GM19467 (cell line): ENCODE data around the gene PRRT1.
A peak's percentile ranks its signal among the peaks of the same experiment; 100 is the strongest.
"Not testable (repeated sequence)": the region's sequence is repeated elsewhere in the genome, so short reads cannot be mapped to it uniquely, and the experiment has no call there.

Experiments used
- ATAC-seq: cut with Tn5 transposase; IDR thresholded peaks from one replicate; pipeline ENCODE4 v1.9.1; 2021; ENCODE audit warnings: mild to moderate bottlenecking, moderate library complexity; ENCODE audit not compliant: unreplicated experiment

The PRRT1 gene

DNA sequence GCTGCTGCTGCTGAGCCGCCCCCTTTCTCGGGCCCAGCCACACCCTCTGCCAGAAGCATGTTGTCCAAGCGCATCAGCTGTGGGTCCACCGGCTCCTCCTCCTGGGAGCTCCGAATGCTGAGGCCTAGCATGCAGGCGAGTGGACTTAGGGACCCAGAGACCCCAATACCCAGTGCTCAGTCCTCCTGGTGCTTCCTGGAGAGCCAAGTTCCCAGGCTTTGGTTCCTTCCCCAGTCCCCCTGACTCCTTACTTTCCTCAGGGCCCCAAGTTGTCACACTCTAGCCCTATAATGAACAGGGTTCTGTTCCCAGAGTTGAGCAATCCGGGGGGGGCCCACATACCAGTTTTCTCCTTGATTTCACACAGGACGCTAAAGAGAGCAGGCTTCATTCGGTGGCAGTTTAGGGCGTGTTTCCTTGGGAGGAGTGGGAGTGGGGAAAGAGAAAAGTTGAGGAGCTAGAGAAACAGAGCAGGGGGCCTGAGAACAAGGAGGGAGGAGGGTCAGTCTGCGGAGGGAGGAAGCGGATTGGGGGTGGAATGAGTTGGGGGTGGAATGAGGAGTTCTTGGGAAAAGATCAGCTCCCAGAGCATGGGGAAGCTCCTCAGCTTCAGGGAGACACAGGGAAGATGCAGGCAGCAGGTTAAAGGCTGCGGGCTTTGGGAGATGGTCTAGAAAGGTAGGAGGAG lies 36.8 kb upstream of the PRRT1 start:
- no peak for ATAC-seq

DNA sequence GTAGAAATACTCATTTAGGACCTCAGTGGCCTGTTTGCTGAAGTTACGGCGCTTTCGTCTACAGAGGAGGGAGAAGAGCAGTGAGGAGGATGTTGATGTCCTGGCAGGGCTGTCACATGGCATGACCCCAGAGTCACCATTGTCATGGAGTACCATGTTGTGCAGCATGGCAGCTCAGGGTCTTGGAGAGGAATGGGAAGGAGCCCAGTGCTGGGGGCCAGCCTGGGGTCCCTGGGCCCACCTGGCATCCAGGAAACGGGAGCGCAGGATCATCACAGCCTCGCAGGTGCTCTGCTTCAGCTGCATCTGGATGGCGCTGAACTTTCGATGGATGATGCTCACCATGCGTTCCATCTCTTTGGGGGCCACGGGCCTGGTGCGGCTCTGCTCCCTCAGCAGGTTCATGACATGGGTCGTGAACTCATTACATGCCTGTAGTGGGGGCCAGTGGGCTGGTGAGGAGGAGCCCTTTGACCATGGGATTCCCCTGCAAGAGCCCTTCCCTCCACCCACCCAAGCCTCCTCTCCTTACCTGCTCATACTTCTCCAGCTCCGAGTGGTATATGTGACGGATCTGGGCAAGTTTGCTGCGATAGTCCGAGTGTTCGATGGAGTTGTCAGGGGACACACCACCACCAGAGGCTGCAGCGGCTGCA lies 36.1 kb upstream of the PRRT1 start:
- not testable (repeated sequence) for ATAC-seq

DNA sequence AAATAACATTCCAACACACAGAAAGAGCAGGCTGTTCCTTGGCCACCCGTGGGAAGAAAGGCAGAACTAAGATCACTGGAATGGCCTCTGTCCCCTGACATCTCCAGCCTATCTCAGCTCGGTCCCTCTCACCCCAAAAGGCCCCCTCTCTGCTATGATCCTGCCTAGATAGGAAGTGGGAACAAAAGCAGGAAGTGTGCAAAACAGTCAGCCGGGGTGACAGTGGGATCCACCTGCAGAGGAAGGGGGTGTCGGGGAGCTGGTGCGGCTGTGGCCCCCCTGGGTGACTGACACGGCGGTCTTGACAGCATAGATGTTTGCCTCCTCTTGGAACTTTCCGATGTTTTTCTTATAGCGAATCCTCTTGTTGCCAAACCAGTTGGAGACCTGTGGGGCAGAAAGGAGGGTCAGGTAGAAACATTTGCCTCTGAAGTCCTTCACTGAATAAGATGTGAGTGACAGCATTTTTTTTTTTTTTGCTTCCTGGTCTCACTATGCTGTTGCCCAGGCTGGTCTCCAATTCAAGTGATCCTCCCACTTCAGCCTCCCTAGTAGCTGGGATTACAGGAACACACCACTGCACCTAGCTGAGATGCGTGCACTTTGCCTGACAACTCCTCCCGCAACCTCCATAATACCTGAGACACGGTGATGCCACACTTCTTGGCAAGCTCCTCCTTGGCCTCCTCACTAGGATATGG lies 35.4 kb upstream of the PRRT1 start:
- ATAC-seq, result no peak

DNA sequence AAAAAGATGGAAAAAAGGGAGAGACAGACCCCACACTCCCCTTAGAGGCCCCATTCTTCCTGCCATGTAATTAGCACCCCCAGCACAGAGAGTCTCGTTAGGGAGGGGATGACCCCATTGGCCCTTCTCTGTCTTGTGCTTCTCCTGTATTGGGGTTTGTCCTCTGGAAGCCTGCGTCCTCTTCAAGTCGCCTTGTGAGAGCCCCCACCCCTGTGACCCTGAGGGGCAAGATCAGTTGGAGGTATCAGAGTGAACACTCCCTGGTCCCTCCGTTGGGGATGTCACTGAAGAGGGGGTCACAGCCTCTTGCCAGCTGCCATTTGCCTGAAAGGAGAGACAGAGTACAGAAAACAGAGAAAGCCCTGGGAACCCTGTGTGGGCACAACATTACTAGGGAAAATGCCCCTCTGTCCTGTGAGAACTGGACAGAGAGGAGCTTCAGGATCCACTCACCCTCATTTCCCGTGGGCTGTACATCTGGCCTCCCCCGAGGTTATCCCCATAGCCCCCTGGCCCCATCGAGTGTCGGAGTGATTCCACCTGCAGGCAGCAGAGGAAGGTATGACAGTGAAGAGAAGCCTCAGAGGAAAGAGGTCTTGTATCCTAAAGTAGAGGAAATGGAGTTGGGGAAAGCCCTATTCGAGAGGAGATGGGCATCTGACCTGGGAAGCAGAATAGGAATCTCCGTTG lies 34.6 kb upstream of the PRRT1 start:
- not testable (repeated sequence) for ATAC-seq

DNA sequence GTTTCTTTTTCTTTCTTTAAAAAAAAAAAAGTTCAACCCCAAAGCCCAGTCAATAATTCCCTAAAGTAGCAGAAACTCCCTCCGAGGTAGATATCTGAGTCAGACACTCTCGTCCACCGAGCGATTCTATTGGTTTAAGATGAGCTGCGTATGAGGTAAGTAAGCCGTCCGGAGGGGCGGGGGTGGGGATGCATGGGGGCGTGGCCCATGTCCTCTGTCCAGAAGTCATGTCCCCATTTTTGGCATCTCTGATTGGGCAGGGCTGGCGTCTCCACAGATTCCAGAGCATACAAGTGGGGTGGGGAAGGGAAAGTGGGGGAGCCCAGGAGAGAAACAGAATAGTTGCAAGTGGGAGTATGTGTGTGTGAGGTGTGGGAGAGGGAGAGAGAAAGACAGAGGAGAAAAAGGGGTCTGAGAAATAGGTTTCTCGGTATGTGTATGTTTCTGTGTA lies 34.0 kb upstream of the PRRT1 start:
- ATAC-seq, result not testable (repeated sequence)

DNA sequence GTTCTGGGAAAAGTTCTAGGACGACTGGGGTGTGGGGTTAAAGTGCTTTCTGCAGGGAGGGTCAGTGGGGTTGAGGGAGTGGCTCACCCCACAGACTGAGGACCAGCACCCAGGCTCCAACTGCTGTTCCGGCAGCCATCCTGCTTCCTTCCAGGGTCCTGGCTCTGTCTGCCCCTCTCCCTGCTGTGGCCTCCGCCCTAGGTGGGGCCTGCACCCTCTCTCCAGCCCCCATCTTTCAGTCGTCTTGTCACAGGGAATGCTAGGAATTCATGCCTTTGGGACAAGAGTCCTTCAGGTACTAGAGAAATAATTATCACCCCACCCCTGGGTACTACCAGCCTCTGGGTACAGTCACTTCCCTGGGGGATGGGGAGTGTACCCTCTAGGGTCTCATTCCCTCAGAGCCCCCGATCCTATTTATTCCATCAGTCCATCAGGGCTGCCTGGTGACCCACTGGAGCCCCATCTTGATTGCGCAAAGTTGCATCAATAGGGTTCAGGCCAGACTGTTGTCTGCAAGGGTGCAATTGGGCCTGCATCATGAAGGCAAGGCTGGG lies 32.4 kb upstream of the PRRT1 start, which contains the start of gene AGER:
AGER (minus strand) TSS at position 170 of the 557 bp plus-strand sequence; CDS start at position 139, 31 bp downstream.
- no peak for ATAC-seq

DNA sequence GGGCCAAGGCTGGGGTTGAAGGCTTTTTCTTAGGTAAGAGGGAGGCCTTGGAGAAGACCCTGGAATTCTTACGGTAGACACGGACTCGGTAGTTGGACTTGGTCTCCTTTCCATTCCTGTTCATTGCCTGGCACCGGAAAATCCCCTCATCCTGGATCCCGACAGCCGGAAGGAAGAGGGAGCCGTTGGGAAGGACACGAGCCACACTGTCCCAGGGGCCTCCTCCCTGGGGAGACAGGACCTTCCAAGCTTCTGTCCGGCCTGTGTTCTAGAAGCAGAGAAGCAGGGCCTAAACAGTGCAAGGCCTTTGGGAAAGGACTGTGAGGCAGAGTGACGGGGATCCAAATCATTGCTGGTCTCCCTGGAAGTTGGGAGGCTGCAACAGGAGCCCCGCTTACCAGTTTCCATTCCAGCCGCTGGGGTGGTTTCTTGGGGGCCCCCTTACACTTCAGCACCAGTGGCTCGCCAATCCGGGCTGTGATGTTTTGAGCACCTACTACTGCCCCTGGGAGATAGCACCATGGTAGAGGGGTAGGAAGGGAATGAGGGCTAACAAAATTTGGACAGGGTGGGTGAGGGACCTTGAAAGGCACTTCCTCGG lies 31.8 kb upstream of the PRRT1 start:
- no peak for ATAC-seq

DNA sequence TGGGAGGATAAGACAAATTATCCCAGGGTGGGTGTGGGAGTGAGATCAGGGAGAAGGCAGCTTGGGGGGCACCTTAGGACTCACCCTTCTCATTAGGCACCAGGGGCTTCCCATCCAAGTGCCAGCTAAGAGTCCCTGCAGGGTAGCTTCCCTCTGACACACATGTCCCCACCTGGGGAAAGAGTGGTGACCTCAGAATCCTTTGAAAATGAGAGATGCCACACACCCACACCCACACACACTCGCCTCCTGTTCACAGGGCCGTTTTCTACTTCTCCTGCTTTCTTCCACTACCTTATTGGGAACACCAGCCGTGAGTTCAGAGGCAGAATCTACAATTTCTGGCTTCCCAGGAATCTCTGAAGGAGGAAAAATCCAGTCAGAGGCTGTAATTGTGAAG lies 31.3 kb upstream of the PRRT1 start:
- no peak for ATAC-seq

DNA sequence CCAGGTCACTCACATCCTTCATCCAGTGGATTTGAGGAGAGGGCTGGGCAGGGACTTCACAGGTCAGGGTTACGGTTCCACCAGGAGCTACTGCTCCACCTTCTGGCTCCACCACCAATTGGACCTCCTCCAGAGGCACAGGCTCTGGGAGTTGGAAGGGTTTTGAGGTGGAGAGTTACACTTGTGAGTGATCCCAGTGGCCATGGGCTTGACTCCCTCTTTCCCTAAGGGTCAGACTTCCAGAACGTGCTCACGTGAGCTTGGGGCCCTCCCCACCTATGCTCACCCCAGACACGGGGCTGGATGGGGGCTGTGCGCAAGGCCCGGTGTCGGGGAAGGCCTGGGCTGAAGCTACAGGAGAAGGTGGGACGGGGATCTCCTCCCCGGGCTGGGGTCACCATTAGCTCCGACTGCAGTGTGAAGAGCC lies 30.8 kb upstream of the PRRT1 start:
- ATAC-seq, result no peak

DNA sequence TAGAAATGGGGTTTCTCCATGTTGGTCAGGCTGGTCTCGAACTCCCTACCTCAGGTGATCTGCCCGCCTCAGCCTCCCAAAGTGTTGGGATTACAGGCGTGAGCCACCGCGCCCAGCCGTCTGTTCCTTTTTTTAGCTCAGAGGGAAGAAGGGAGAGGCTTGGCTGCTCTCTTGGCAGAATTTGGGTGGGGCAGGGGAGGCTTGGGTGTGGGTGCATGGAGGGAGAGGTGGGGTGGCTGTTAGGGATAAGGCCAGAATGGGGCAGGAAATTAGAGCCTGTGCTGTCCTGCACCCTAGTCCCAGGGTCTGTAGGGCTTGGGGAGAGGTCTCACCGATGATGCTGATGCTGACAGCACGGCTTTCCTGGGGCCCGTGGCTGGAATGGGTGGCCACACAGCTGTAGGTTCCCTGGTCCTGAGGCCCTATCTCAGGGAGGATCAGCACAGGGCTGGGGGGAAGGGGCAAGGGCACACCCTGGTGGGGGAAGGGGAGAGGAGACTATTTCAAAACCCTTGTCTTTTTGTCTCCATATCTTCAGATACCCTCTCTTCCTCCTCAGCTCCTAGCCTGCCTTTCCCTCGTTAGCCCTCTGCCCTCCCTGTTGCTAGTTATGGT lies 30.3 kb upstream of the PRRT1 start:
- no peak for ATAC-seq

DNA sequence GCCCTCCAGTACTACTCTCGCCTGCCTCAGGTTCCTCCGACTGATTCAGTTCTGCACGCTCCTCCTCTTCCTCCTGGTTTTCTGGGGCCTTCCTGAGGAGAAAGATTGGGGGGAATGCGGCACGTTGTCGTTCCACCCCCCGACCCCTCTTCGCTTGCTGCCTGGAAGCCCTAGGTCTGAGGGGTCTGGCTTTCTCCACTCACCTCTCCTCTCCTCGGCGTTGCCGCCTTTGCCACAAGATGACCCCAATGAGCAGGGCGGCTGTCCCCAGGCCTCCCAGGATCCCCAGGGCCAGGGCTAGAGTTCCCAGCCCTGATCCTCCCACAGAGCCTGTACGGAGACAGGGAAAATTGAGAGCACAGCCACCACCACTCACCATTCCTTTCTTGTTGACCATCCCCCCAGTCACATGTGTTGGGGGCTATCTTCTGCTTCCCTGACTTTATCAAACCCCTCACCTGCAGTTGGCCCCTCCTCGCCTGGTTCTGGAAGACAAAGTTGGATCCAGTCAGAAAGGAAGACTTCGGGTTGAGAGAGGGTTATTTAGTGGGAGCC lies 29.5 kb upstream of the PRRT1 start:
- ATAC-seq, result no peak

DNA sequence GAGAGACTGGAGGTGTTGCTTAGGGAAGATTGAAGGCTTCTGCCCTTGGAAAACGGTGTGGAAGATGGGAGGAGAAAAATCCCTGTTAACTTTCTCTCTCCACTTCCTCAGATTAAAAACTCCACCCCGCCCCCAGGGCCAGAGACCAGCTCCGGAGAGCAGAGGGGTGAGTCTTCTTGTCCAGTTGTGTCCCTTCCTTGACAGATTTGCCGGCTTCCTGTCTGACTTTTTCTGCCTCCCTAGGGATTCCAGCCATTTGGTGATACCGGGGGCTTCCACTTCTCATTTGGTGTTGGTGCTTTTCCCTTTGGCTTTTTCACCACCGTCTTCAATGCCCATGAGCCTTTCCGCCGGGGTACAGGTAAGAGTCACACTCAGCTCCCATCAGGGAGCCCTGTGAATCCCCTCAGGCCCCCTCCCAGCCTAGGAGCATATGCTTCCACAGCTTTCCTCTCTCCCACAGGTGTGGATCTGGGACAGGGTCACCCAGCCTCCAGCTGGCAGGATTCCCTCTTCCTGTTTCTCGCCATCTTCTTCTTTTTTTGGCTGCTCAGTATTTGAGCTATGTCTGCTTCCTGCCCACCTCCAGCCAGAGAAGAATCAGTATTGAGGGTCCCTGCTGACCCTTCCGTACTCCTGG lies 28.1 kb upstream of the PRRT1 start:
- ATAC-seq, result no peak

DNA sequence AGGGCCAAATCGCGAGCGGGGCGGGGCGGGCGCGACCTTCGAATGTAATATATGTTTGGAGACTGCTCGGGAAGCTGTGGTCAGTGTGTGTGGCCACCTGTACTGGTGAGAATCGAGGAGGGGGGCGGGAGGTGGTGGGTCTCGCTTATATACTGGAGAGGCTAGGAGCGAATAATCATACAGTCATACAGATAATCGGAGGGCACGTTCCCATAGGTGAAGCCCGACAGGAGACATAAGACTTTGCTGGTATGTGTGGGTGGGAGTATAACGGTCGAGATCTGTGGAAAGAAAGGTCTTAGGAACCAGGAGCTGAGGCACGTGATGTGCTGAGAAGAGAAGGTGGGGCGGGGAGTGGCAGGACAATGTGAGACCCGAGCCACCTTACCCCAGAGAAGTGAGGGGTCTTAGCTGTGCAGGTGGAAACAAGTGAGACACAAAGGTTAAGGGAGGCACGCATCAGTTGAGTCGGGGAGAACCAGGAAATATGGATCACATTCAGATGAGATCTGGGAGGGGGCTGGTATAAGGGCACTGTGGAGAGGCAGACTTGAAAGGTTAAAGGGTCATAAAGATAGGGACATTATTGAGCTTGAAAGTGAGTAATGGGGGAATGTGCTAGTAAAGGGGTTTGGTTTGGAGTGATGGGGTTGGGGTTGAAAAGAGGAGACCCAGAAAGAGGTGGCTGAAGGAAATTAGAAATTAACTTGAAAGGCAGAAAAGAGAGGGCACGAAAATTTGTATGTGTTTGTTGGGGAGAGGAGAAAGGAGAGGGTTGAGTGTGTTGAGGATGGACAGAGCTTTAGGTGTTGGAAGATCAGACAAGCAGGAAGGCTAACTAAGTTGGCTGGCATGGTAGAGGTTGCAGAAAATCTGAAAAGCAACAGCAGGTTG lies 27.1 kb upstream of the PRRT1 start:
- ATAC-seq, result no peak

DNA sequence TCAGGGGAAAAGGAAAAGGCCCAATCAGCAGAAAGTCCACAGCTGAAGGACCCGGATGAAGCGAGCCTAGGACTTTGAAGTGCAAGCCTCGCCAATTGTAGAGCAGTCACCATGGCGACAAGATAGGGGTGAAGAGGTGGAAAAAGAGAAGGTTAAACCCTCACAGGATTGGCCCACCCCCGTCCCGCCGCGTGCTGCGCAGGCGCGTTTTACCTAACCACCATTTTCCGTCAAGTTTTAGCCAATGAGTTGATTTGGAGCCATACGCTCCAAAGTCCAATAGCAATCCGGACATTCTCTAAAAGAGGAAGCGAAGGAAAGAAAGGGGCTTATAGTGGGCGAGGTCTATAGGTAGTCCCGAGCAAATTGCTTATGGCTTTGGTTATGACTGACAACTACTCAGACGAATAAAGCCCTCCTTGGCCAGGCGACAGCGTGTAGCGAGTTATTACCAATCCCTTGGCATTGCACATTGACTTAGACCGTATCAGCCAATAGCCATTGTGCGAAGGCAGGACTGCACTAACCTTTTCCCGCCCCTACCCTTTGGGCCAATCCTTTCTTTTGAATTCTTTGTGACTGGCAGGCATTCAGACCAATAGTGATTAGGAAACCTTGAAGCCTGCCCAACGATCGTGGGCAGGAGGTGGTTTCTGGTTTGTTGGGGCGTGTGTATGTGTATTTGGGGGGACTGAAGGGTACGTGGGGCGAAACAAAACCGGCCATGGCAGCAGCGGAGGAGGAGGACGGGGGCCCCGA lies 26.2 kb upstream of the PRRT1 start, which contains the start of gene RNF5:
RNF5 (plus strand) TSS at position 618 of the 759 bp plus-strand sequence; CDS start at position 725, 107 bp downstream.
- peak; percentile 81 for ATAC-seq

DNA sequence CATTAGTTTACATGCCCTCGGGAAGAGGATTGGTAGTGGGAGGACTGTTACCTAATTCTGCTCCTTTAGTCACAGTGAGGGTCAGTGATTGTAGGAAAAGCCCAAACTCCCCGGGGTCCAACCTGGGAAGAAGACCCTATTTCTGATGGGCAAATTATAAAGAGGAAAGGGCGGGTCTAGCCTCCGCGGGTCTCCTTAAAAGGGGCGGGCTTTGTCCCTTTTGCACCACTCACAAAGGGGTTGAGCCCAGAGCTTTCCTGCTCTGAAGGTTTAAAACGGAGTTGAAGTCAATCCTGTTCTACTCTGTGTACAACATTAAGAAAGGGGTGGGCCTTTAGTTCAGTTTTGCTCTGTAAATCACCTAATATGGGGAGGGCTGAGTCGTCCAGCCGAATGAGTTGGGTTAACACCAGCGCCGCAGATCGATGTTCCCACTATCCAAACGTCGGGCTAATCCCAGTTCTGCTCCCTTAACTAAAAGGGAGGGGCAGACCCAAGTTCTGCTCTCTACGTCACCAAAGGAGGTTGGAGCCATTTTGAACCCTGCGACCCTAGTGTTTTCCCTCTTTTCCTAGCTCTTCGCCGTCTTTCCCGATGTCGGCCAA lies 25.5 kb upstream of the PRRT1 start:
- peak; percentile 2 for ATAC-seq

DNA sequence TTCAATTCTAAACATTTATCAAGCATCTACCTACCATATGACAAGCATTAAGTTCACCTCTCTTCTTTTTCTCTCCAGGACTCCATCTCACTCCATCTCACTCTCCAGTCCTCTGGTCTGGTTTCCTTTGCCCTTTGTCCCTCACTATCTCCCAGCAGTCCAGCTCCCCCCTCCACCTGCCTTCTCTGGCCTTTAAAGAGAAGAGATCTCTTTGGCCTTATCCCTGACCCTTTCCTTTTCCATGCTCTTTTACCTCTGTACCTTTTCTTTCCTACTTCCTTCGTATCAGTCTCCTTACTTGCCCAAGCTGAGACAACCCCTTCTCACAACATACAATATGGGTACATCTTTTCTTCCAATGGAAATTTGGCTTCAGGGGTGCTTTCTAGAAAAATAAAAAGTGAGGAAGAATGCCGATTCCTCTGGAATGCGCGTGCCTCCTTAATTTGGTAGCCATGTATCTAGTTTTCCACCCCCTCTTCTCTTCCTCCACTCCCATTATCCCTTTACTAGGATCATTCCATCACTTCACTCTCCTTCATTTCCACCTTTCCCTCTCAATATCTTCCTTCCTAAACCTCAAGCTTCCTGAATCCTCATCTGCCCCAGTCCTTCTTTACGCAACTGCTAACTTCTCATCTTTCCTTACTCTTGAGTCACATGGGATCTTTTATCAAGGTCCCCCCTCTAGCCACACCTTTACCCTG lies 24.9 kb upstream of the PRRT1 start:
- ATAC-seq, result no peak
